ENCODE measurements around the gene DOCK2. TPM values are rescaled to one million over a fixed set of nuclear protein-coding genes. Genes with fewer than 3 reads are reported as not detected.

Gene DOCK2
- total and polyA plus RNA-seq, 2 donors (not counting 3 experiments of a cell fraction or from before 2014, with no cell fraction given), result 0.62 to 4.8 TPM

GRCh38 chr5:169993485-169993790 is 356.4 kb downstream of the DOCK2 start:
- H3K4me3 ChIP-seq (replicated peaks in 1 of 3; ENCODE audit: insufficient read depth in 1 of 3, low read depth in 1 of 3, low read length in 3 of 3), result no peak overlapping the region
- H3K9me1 ChIP-seq (replicated peaks; ENCODE audit: control insufficient read depth, extremely low read depth, insufficient read depth, low read length), result no peaks in the 10 kb centered on the region
- H2AFZ ChIP-seq (ENCODE audit: low read depth, low read length), result peak overlapping the region; percentile 47
- DNase-seq (ENCODE audit: low read depth, low spot score), result no peak
- H3K4me1 ChIP-seq (ENCODE audit: control insufficient read depth, extremely low read depth, insufficient read depth, low read length), result peaks cover 14% of the 10 kb centered on the region
- no peaks in the 10 kb centered on the region for H3K79me2 ChIP-seq (ENCODE audit: control insufficient read depth, insufficient read depth, low read length)
- ChIA-PET POLR2A (no interaction called here), CTCF (interaction anchor here (1.2 to 1.6 kb wide), 2 partner anchors 13 to 77 kb away, joined by 3 to 7 read pairs; partner anchors contain the start of gene INSYN2B)
- no peak overlapping the region for H3K9ac ChIP-seq (replicated peaks; ENCODE audit: extremely low read depth, insufficient read depth, low read length)
- intact Hi-C loops (cut with micrococcal nuclease), result no loop called here
- no peaks in the 10 kb centered on the region for H3K27me3 ChIP-seq (ENCODE audit: control insufficient read depth in 2 of 2, insufficient read depth in 2 of 2, low read length in 2 of 2)
- no peak overlapping the region for H3K4me2 ChIP-seq (ENCODE audit: insufficient read depth, low read length)
- dilution Hi-C loops (cut with MboI; ENCODE audit: extremely low pct_ligation_motif_present, low sequenced_read_pairs), result no loop called here
- no TSS peak for BruUV-seq (replicated peaks)
- no peak overlapping the region for H3K27ac ChIP-seq (ENCODE audit: insufficient read depth, low read depth, low read length)
- no peaks in the 10 kb centered on the region for H3K36me3 ChIP-seq (ENCODE audit: control insufficient read depth in 2 of 2, extremely low read depth in 1 of 2, insufficient read depth in 2 of 2, low read length in 2 of 2)
- TF ChIP-seq CTCF (IDR thresholded peaks at IDR 0.05; ENCODE audit: extremely low read depth in 1 of 2, insufficient read depth in 1 of 2, low read depth in 1 of 2, low read length in 2 of 2) (no peak), POLR2AphosphoS5 (IDR thresholded peaks at IDR 0.05; ENCODE audit: insufficient read depth, low read depth, low read length) (no peak), JUN (IDR thresholded peaks at IDR 0.05; ENCODE audit: borderline replicate concordance, insufficient read depth, insufficient read length, low read depth) (no peak), POLR2A (IDR thresholded peaks at IDR 0.05; ENCODE audit: low read depth, low read length) (no peak), MYC (IDR thresholded peaks at IDR 0.05; ENCODE audit: low read depth, low read length) (no peak), FOS (IDR thresholded peaks at IDR 0.05; ENCODE audit: borderline replicate concordance, insufficient read depth, low read length) (no peak), GATA2 (IDR thresholded peaks at IDR 0.05; ENCODE audit: insufficient read depth, insufficient read length, low read depth, low read length) (no peak), EZH2 (IDR thresholded peaks at IDR 0.05; ENCODE audit: borderline replicate concordance, low read depth, low read length, severe bottlenecking) (no peak), MAX (IDR thresholded peaks at IDR 0.05; ENCODE audit: insufficient read depth, insufficient read length) (no peak)
- FAIRE-seq, result no peak
- H3K9me3 ChIP-seq (replicated peaks; ENCODE audit: control insufficient read depth, insufficient read depth, low read length), result no peaks in the 10 kb centered on the region
- no peaks in the 10 kb centered on the region for H4K20me1 ChIP-seq (replicated peaks; ENCODE audit: control insufficient read depth, extremely low read depth, insufficient read depth, low read length)
